Esophagus squamous epithelium (tissue), 4 donors: ENCODE results near the gene GFI1.

ENCODE experiments used
- CTCF ChIP-seq, 6 experiments: fragments of 450-650 bp in 4 of 6; fragments of 200-600 bp in 2 of 6; sonication (generic) in 2 of 6; IDR thresholded peaks; one replicate each; pipeline ENCODE4 v1.5.1; 2016 to 2019; ENCODE audit warnings: antibody characterized with exemption in 6 of 6, mild to moderate bottlenecking in 4 of 6, moderate library complexity in 4 of 6
- POLR2A ChIP-seq, 4 donors: fragments of 450-650 bp; IDR thresholded peaks; one replicate each; pipeline ENCODE4 v1.6.1; 2017; ENCODE audit warnings: antibody characterized with exemption in 4 of 4, mild to moderate bottlenecking in 4 of 4, moderate library complexity in 3 of 4

- TF ChIP-seq CTCF (IDR thresholded peaks at IDR 0.05) (no peak), POLR2A (IDR thresholded peaks at IDR 0.05) (no peak)
Observed at GRCh38 chr1:92479587-92479986, 7.1 kb downstream of the GFI1 start.
